K562 (cell line): ENCODE data around the gene TCAF1. TPM values are rescaled to one million over a fixed set of nuclear protein-coding genes. Genes with fewer than 3 reads are reported as not detected.

Experiments
- ATF7 ChIP-seq: fragments of 450-650 bp; IDR thresholded peaks from 2 replicates; pipeline ENCODE4 v1.7.1; 2014; ENCODE audit warnings: mild to moderate bottlenecking, moderate library complexity
- CCNT2 ChIP-seq: IDR thresholded peaks from 2 replicates; pipeline ENCODE4 v1.6.1; 2011; ENCODE audit warnings: borderline replicate concordance, low read depth, mild to moderate bottlenecking, moderate library complexity, mixed read lengths, low read length; ENCODE audit not compliant: insufficient read length; ENCODE audit errors: extremely low read depth
- CEBPG ChIP-seq, 3 experiments: fragments of 200-800 bp in 1 of 3; sonication (Bioruptor generic) in 1 of 3; sonication (generic) in 1 of 3; formaldehyde crosslinking in 1 of 3; IDR thresholded peaks in 2 of 3; conservative IDR thresholded peaks in 1 of 3; 2 replicates each; pipeline versions ENCODE4 v1.6.1 to v1.8.0; 2016 to 2022; ENCODE audit warnings: missing compliant biosample characterization in 2 of 3, missing genetic modification characterization in 2 of 3, mild to moderate bottlenecking in 1 of 3, missing genetic modification reagents in 1 of 3
- DACH1 ChIP-seq: fragments of 450-650 bp; IDR thresholded peaks from 2 replicates; pipeline ENCODE4 v1.6.1; 2018; ENCODE audit not compliant: partially characterized antibody
- GTF2F1 ChIP-seq: IDR thresholded peaks from 2 replicates; pipeline ENCODE4 v1.6.1; 2011; ENCODE audit warnings: low read depth, low read length, improper control_type of control experiment
- MAZ ChIP-seq, 2 experiments: fragments of 450-650 bp in 1 of 2; sonication (generic) in 1 of 2; formaldehyde crosslinking; IDR thresholded peaks in 1 of 2; conservative IDR thresholded peaks in 1 of 2; 2 replicates each; pipeline versions ENCODE4 v1.4.0 to v1.5.0; 2020; ENCODE audit warnings: mild to moderate bottlenecking in 1 of 2, missing genetic modification reagents in 1 of 2
- MYC ChIP-seq, 2 experiments: fragments of 250-450 bp in 1 of 2; sonication (Bioruptor Pico) in 1 of 2; IDR thresholded peaks; 2 replicates each; pipeline versions ENCODE4 v1.5.1 to v1.6.1; 2012 to 2021; ENCODE audit warnings: low read depth in 2 of 2, borderline replicate concordance in 1 of 2, improper control_type of control experiment in 1 of 2, low read length in 1 of 2, mild to moderate bottlenecking in 1 of 2, moderate library complexity in 1 of 2
- PTTG1 ChIP-seq: fragments of 450-650 bp; IDR thresholded peaks from 2 replicates; pipeline ENCODE4 v1.6.1; 2016; ENCODE audit warnings: low read depth, mild to moderate bottlenecking, missing genetic modification characterization, missing compliant biosample characterization
- RAD51 ChIP-seq: fragments of 450-650 bp; IDR thresholded peaks from 2 replicates; pipeline ENCODE4 v1.7.1; 2016; ENCODE audit warnings: low read depth, mild to moderate bottlenecking, borderline replicate concordance
- RBFOX2 ChIP-seq: fragments of 200-400 bp; formaldehyde crosslinking; IDR thresholded peaks from 2 replicates; pipeline ENCODE4 v1.6.1; 2017; ENCODE audit warnings: low read depth, mild to moderate bottlenecking, low read length, moderate library complexity
- SMAD4 ChIP-seq: fragments of 250-450 bp; sonication (Bioruptor Pico); conservative IDR thresholded peaks from 2 replicates; pipeline ENCODE4 v1.8.0; 2021; ENCODE audit warnings: inconsistent platforms, mild to moderate bottlenecking, moderate library complexity
- SMARCA4 ChIP-seq: fragments of 450-650 bp; IDR thresholded peaks from 2 replicates; pipeline ENCODE4 v1.6.1; 2016
- SREBF2 ChIP-seq: sonication (generic); formaldehyde crosslinking; IDR thresholded peaks from 2 replicates; pipeline ENCODE4 v1.4.0; 2020; ENCODE audit warnings: mild to moderate bottlenecking, missing genetic modification reagents
- YBX1 ChIP-seq: fragments of 450-650 bp; IDR thresholded peaks from 2 replicates; pipeline ENCODE4 v1.7.1; 2016; ENCODE audit warnings: mild to moderate bottlenecking
- ZNF239 ChIP-seq: fragments of 250-450 bp; sonication (Bioruptor Pico); IDR thresholded peaks from 2 replicates; pipeline ENCODE4 v1.4.0; 2020; ENCODE audit warnings: mild to moderate bottlenecking
- ZNF644 ChIP-seq: fragments of 200-800 bp; sonication (Bioruptor generic); IDR thresholded peaks from 2 replicates; pipeline ENCODE4 v1.6.1; 2016; ENCODE audit warnings: low read depth, missing genetic modification characterization, missing compliant biosample characterization
- ZNF696 ChIP-seq: fragments of 250-450 bp; sonication (Bioruptor Pico); conservative IDR thresholded peaks from 2 replicates; pipeline ENCODE4 v1.4.0; 2020; ENCODE audit warnings: mild to moderate bottlenecking, moderate library complexity
- ZNF764 ChIP-seq: fragments of 250-450 bp; sonication (Bioruptor Pico); IDR thresholded peaks from 2 replicates; pipeline ENCODE4 v1.4.0; 2020; ENCODE audit warnings: low read depth, mild to moderate bottlenecking, moderate library complexity
- ZNF766 ChIP-seq: fragments of 200-800 bp; sonication (Bioruptor generic); conservative IDR thresholded peaks from 2 replicates; pipeline ENCODE4 v1.6.1; 2016; ENCODE audit warnings: missing genetic modification characterization, missing compliant biosample characterization
- polyA plus RNA-seq, 8 experiments: library from polyadenylated mRNA; depleted of rRNA in 4 of 8; stranded (reverse) in 5 of 8; unstranded in 3 of 8; fragments of >200 nt; fragmentation: Nextera tagmentation in 2 of 8; fragmentation: Illumina TruSeq in 1 of 8; extraction: Ambion mirVana in 2 of 8; extraction: Trizol in 1 of 8; gene quantifications; 2 replicates each; pipeline versions ENCODE4 v1.2.1 to v1.2.3, GENCODE V29; 2011 to 2014; ENCODE audit warnings: inconsistent platforms in 1 of 8, missing spikeins in 1 of 8
- total RNA-seq, 7 experiments: library from RNA; depleted of rRNA in 6 of 7; stranded (reverse); fragments of >200 nt in 6 of 7; fragmentation: Illumina TruSeq in 2 of 7; extraction: Trizol in 2 of 7; gene quantifications; 2 replicates each; pipeline versions ENCODE4 v1.2.1 to v1.2.3, GENCODE V29; 2011 to 2021; ENCODE audit warnings: low replicate concordance in 1 of 7
- TF ChIP-seq, protein P1 (sequence below): fragments of 450-650 bp; formaldehyde crosslinking; IDR thresholded peaks from 2 replicates; pipeline ENCODE4 v1.4.0; 2022; ENCODE audit warnings: missing genetic modification characterization
- TF ChIP-seq, protein P2 (sequence below): fragments of 250-450 bp; sonication (Bioruptor Pico); IDR thresholded peaks from 2 replicates; pipeline ENCODE4 v1.5.0; 2020; ENCODE audit warnings: mild to moderate bottlenecking
- TF ChIP-seq, protein P3 (sequence below): IDR thresholded peaks from 2 replicates; pipeline ENCODE4 v1.6.1; 2014; ENCODE audit warnings: antibody characterized with exemption

TCAF1 gene
- total and polyA plus RNA-seq, 9 of the 15 experiments (the other 6 are each of a cell fraction or from before 2014, with no cell fraction given), result 6.2 to 52.2 (median 24.4) TPM

DNA sequence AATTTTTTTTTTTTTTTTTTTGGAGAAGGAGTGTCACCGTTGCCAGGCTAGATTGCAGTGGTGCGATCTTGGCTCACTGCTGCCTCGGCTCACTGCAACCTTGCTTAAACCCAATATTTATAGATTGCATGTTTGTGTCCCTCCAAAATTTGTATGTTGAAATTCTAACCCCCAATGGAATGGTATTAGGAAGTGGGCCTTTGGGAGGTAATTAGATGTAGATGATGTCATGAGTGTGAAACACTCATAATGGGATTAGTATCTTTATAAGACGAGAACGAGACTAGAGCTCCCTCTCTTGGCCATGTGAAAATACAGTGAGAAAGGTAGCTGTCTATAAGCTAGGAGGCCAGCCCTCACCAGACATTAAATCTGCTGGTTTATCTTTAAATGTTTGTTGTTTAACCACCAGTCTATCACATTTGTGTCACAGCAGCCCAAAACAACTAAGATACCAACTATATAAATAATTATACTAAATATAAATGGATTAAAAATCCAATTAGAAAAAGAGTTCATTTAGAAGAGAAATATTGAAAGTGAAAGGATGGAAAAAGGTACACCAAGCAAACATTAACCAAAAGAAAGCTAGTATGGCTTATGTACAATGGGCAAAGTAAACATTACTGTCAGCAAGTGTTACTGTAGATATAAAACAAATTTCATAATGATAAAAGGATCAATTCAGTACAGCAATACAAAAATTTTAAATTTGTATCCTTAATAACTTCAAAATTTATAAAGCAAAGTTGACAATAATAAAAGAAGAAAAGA is 9.3 kb downstream of the TCAF1 start (continued):
- TF ChIP-seq SMAD4 (CRISPR knock-in tag) (0 out of 2 replicates have a peak, but pooled peaks have one; percentile 27), CEBPG (CRISPR knock-in tag; IDR thresholded peaks at IDR 0.05) (peak; percentile 78; the same call in 1 of the 2 replicates), CEBPG (tag; conservative IDR thresholded peaks at IDR 0.05 in 1 of 2, IDR thresholded peaks at IDR 0.05 in 1 of 2) (peak; percentile 42 to 90; a peak in 3 of 4 replicates), ZNF239 (CRISPR knock-in tag) (no peak), RBFOX2 (no peak), ZNF766 (no peak), PTTG1 (tag) (no peak), MYC (IDR thresholded peaks at IDR 0.05; ENCODE audit: low read depth, low read length) (no peak), MYC (CRISPR knock-in tag; IDR thresholded peaks at IDR 0.05; ENCODE audit: borderline replicate concordance, low read depth) (no peak), SMARCA4 (peak; percentile 51; the same call in 1 of the 2 replicates), MAZ (CRISPR knock-in tag; conservative IDR thresholded peaks at IDR 0.05 in 1 of 2, IDR thresholded peaks at IDR 0.05 in 1 of 2) (0 out of 4 replicates have a peak, but pooled peaks of 1 of the 2 experiments have one; percentile 24), SREBF2 (CRISPR knock-in tag) (no peak), ZNF644 (tag) (no peak), ATF7 (peak; percentile 96), ZNF764 (CRISPR knock-in tag) (no peak), YBX1 (no peak), ZNF696 (CRISPR knock-in tag) (no peak), DACH1 (no peak), CCNT2 (no peak), GTF2F1 (no peak), RAD51 (no peak)
- TF ChIP-seq, protein P1, sequence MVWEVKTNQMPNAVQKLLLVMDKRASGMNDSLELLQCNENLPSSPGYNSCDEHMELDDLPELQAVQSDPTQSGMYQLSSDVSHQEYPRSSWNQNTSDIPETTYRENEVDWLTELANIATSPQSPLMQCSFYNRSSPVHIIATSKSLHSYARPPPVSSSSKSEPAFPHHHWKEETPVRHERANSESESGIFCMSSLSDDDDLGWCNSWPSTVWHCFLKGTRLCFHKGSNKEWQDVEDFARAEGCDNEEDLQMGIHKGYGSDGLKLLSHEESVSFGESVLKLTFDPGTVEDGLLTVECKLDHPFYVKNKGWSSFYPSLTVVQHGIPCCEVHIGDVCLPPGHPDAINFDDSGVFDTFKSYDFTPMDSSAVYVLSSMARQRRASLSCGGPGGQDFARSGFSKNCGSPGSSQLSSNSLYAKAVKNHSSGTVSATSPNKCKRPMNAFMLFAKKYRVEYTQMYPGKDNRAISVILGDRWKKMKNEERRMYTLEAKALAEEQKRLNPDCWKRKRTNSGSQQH, result no peak
- TF ChIP-seq, protein P2, sequence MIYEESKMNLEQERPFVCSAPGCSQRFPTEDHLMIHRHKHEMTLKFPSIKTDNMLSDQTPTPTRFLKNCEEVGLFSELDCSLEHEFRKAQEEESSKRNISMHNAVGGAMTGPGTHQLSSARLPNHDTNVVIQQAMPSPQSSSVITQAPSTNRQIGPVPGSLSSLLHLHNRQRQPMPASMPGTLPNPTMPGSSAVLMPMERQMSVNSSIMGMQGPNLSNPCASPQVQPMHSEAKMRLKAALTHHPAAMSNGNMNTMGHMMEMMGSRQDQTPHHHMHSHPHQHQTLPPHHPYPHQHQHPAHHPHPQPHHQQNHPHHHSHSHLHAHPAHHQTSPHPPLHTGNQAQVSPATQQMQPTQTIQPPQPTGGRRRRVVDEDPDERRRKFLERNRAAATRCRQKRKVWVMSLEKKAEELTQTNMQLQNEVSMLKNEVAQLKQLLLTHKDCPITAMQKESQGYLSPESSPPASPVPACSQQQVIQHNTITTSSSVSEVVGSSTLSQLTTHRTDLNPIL (CRISPR knock-in tag), result no peak
- TF ChIP-seq, protein P3, sequence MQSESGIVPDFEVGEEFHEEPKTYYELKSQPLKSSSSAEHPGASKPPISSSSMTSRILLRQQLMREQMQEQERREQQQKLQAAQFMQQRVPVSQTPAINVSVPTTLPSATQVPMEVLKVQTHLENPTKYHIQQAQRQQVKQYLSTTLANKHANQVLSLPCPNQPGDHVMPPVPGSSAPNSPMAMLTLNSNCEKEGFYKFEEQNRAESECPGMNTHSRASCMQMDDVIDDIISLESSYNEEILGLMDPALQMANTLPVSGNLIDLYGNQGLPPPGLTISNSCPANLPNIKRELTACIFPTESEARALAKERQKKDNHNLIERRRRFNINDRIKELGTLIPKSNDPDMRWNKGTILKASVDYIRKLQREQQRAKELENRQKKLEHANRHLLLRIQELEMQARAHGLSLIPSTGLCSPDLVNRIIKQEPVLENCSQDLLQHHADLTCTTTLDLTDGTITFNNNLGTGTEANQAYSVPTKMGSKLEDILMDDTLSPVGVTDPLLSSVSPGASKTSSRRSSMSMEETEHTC, result no peak
